HG02885 (cell line): ENCODE data around the gene CTSW.
"Not testable (repeated sequence)": the region's sequence is repeated elsewhere in the genome, so short reads cannot be mapped to it uniquely, and the experiment has no call there.

Experiments used
- ATAC-seq: cut with Tn5 transposase; IDR thresholded peaks from one replicate; pipeline ENCODE4 v1.9.1; 2021; ENCODE audit warnings: mild to moderate bottlenecking; ENCODE audit not compliant: unreplicated experiment, poor library complexity

CTSW gene

GRCh38 chr11:65883786-65884715 lies 4.4 kb downstream of the CTSW start:
- ATAC-seq, result no peak

GRCh38 chr11:65884716-65885092 lies 5.1 kb downstream of the CTSW start:
- no peak for ATAC-seq

GRCh38 chr11:65885231-65885630 lies 5.6 kb downstream of the CTSW start:
- ATAC-seq, result no peak

- ATAC-seq, result no peak
These were observed 6.3 kb downstream of the CTSW start for GRCh38 chr11:65885808-65886536.

- no peak for ATAC-seq
These were observed 7.4 kb downstream of the CTSW start for GRCh38 chr11:65886826-65887722.

GRCh38 chr11:65887723-65888162 lies 8.1 kb downstream of the CTSW start:
- ATAC-seq, result no peak

- ATAC-seq, result peak; percentile 55
These were observed 8.7 kb downstream of the CTSW start, which contains the start of gene FIBP for GRCh38 chr11:65888163-65888814. Gene FIBP (minus strand): TSS chr11:65888471. CDS start chr11:65888418, 53 bp downstream.

GRCh38 chr11:65890324-65891218 lies 10.9 kb downstream of the CTSW start, which contains the start of gene CCDC85B:
Gene CCDC85B (plus strand): TSS chr11:65890673. CDS start chr11:65890784, 111 bp downstream.
- peak; percentile 59 for ATAC-seq

- ATAC-seq, result no peak
These were observed 11.8 kb downstream of the CTSW start for GRCh38 chr11:65891219-65892136.

GRCh38 chr11:65892137-65892540 lies 12.5 kb downstream of the CTSW start:
- ATAC-seq, result not testable (repeated sequence)

- no peak for ATAC-seq
These were observed 13.2 kb downstream of the CTSW start for GRCh38 chr11:65892661-65893317.

- ATAC-seq, result no peak
These were observed 14.5 kb downstream of the CTSW start for GRCh38 chr11:65894034-65894591.

- no peak for ATAC-seq
These were observed 15.9 kb downstream of the CTSW start for GRCh38 chr11:65895482-65895981.

GRCh38 chr11:65896034-65896999 lies 16.7 kb downstream of the CTSW start:
- ATAC-seq, result no peak

- ATAC-seq, result no peak
These were observed 17.4 kb downstream of the CTSW start for GRCh38 chr11:65897020-65897471.
